GM21447 (cell line): ENCODE results near the gene ZNF428.
"Not testable (repeated sequence)": the region's sequence is repeated elsewhere in the genome, so short reads cannot be mapped to it uniquely, and the experiment has no call there.

ENCODE experiments used
- ATAC-seq: cut with Tn5 transposase; IDR thresholded peaks from one replicate; pipeline ENCODE4 v1.9.1; 2021; ENCODE audit not compliant: unreplicated experiment

ZNF428 gene

GRCh38 chr19:43619262-43620060 is at the start of gene ZNF428:
TSS of gene ZNF428 (minus strand) at chr19:43619629. CDS start at chr19:43614304, 5,325 bp downstream.
- peak; percentile 69 for ATAC-seq

GRCh38 chr19:43668406-43669109 is 49.1 kb upstream of the ZNF428 start:
- ATAC-seq: peak; percentile 87

- ATAC-seq: no peak
Measured at GRCh38 chr19:43667876-43668405, 48.5 kb upstream of the ZNF428 start.

- no peak for ATAC-seq
Measured at GRCh38 chr19:43667126-43667875, 47.9 kb upstream of the ZNF428 start.

GRCh38 chr19:43664018-43664417 is 44.6 kb upstream of the ZNF428 start:
- no peak for ATAC-seq

- no peak for ATAC-seq
Measured at GRCh38 chr19:43662487-43662886, 43.1 kb upstream of the ZNF428 start.

GRCh38 chr19:43660971-43661360 is 41.5 kb upstream of the ZNF428 start:
- no peak for ATAC-seq

- ATAC-seq: no peak
Measured at GRCh38 chr19:43660301-43660970, 41.0 kb upstream of the ZNF428 start.

- no peak for ATAC-seq
Measured at GRCh38 chr19:43658494-43658893, 39.1 kb upstream of the ZNF428 start.

GRCh38 chr19:43658001-43658400 is 38.6 kb upstream of the ZNF428 start:
- no peak for ATAC-seq

GRCh38 chr19:43656436-43656835 is 37.0 kb upstream of the ZNF428 start:
- no peak for ATAC-seq

GRCh38 chr19:43652546-43652874 is 33.1 kb upstream of the ZNF428 start:
- no peak for ATAC-seq

GRCh38 chr19:43651758-43652545 is 32.5 kb upstream of the ZNF428 start:
- ATAC-seq: no peak

GRCh38 chr19:43650276-43650675 is 30.8 kb upstream of the ZNF428 start:
- ATAC-seq: not testable (repeated sequence)

GRCh38 chr19:43649514-43649913 is 30.1 kb upstream of the ZNF428 start:
- no peak for ATAC-seq

GRCh38 chr19:43648633-43649032 is 29.2 kb upstream of the ZNF428 start:
- ATAC-seq: no peak

- no peak for ATAC-seq
Measured at GRCh38 chr19:43644181-43644580, 24.8 kb upstream of the ZNF428 start.

- ATAC-seq: no peak
Measured at GRCh38 chr19:43643326-43643725, 23.9 kb upstream of the ZNF428 start.

- ATAC-seq: no peak
Measured at GRCh38 chr19:43642531-43642930, 23.1 kb upstream of the ZNF428 start.

- no peak for ATAC-seq
Measured at GRCh38 chr19:43641333-43641732, 21.9 kb upstream of the ZNF428 start.
